Glutamatergic neuron (in vitro differentiated cells): ENCODE data around the gene FSIP1. TPM values are rescaled to one million over a fixed set of nuclear protein-coding genes. Genes with fewer than 3 reads are reported as not detected.

Experiments used
- DNase-seq: peaks from one replicate; pipeline ENCODE4 v3.0.0; 2022
- H3K27ac Mint-ChIP-seq: one replicate; pipeline ENCODE4 v1.8.0; 2020; ENCODE audit warnings: mild to moderate bottlenecking, mixed read lengths, inconsistent platforms; ENCODE audit not compliant: unreplicated experiment
- H3K27me3 Mint-ChIP-seq: one replicate; pipeline ENCODE4 v1.8.0; 2020; ENCODE audit warnings: mild to moderate bottlenecking, moderate library complexity, mixed read lengths, inconsistent platforms; ENCODE audit not compliant: unreplicated experiment
- H3K36me3 Mint-ChIP-seq: one replicate; pipeline ENCODE4 v1.8.0; 2020; ENCODE audit warnings: mild to moderate bottlenecking, mixed read lengths, inconsistent platforms; ENCODE audit not compliant: unreplicated experiment
- H3K4me1 Mint-ChIP-seq: one replicate; pipeline ENCODE4 v1.8.0; 2020; ENCODE audit warnings: mild to moderate bottlenecking, low read depth, mixed read lengths, inconsistent platforms; ENCODE audit not compliant: unreplicated experiment
- H3K4me3 Mint-ChIP-seq: one replicate; pipeline ENCODE4 v1.8.0; 2020; ENCODE audit warnings: mild to moderate bottlenecking, mixed read lengths, inconsistent platforms; ENCODE audit not compliant: unreplicated experiment
- H3K9me3 Mint-ChIP-seq: one replicate; pipeline ENCODE4 v1.8.0; 2020; ENCODE audit warnings: mild to moderate bottlenecking, moderate library complexity, mixed read lengths, inconsistent platforms; ENCODE audit not compliant: unreplicated experiment
- CTCF ChIP-seq: fragments of 200-600 bp; sonication (generic); IDR thresholded peaks from one replicate; pipeline ENCODE4 v1.5.0; 2021; ENCODE audit not compliant: partially characterized antibody, unreplicated experiment
- total RNA-seq: library from RNA; stranded (reverse); fragmentation: NEBNext Ultra II Directional; extraction: Animal tissue kit (Norgen Biotek cat#: 25700); gene quantifications from one replicate; pipeline ENCODE4 v1.2.1, GENCODE V29; 2021; ENCODE audit not compliant: unreplicated experiment

FSIP1 gene
- total RNA-seq, 1 donor from 2014 or later: 1.5 TPM

DNA sequence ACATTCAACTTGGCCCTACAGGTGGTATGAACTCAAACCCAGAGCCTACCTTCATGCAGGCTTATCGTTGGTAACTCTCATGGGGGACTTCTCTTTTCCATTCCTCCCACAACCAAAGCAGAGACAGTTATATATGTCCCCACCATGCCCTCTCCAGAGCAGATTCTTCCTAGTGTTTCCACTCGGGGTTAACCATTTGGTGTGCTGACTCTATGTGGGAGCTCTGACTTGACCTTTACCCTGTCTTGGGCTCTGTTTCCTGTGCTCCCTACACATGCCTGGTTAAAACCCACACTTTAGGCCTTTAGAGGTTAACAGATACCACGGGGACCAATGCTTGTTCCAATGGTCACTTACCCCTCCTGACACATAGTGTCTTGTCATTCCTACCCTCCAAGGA lies 80.7 kb downstream of the FSIP1 start:
- Mint-ChIP-seq H3K9me3 (no peaks in the 10 kb centered on the region), H3K36me3 (no peaks in the 10 kb centered on the region), H3K4me1 (peaks cover 2% of the 10 kb centered on the region), H3K4me3 (no peak overlapping the region), H3K27ac (no peak overlapping the region), H3K27me3 (no peaks in the 10 kb centered on the region)
- no peak for DNase-seq
- no peak for TF ChIP-seq CTCF

DNA sequence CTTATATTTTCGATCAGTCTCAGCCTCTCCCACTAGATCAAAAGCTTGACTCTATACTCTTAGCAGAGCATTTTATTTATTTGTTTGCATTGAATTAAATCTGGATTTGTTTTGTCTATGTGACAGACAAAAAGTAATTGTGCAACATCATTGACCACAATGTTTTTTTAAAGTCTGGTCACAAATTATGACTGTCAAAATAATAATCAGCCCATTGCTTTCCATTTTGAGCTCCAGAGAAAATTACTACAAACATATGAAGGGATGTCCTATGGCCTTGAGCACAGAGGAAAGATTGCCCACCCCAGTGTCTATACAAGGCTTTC lies 82.3 kb downstream of the FSIP1 start:
- no peak for TF ChIP-seq CTCF
- H3K4me3 Mint-ChIP-seq: no peak overlapping the region
- no peak for DNase-seq
- H3K36me3 Mint-ChIP-seq: no peaks in the 10 kb centered on the region
- peaks cover 2% of the 10 kb centered on the region for H3K4me1 Mint-ChIP-seq
- H3K27me3 Mint-ChIP-seq: no peaks in the 10 kb centered on the region
- H3K9me3 Mint-ChIP-seq: no peaks in the 10 kb centered on the region
- H3K27ac Mint-ChIP-seq: no peak overlapping the region

DNA sequence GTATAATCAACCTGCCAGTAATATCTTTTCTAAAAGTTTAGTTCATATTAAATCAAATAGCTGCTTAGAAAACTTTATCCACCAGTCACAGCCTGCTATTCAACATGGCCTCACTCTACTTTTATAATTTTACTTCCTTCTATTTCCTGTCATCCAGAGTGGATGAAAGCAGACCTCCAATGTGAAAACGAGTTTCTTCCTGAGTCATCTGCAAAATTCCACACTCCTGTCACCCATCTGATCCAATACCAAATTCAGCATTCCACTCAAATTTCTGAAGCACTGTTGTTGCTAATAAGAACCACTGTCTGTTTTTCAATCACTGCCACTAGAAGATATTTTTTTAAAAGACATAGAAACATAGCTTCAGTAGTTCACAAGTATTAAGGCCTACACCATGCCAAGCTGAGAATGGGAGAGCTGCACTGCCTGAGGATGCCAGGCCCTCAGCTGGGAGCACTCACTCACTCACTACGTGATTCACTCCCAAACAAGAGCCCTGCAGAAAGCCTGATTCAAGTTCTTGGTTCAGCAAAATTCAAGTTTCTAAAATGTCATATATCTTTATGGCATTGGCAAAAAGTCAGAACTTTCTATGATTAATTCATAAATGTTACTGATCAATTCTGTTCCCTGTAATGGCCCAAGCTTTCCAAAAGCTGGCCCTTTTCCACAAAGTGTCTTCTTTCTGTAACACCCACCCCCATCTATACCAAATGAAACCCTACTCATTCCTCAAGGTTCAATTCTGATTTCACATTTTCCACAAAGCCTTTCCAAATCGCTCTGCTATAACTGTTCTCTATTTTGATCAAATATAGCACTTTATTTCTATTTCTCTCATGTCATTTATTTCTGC lies 82.9 kb downstream of the FSIP1 start:
- Mint-ChIP-seq H3K4me3 (no peak overlapping the region), H3K27me3 (no peaks in the 10 kb centered on the region), H3K9me3 (no peaks in the 10 kb centered on the region), H3K27ac (no peak overlapping the region), H3K4me1 (peaks cover 2% of the 10 kb centered on the region), H3K36me3 (no peaks in the 10 kb centered on the region)
- no peak for TF ChIP-seq CTCF
- no peak for DNase-seq

GRCh38 chr15:39698444-39699390 lies 83.9 kb downstream of the FSIP1 start:
- Mint-ChIP-seq H3K36me3 (no peaks in the 10 kb centered on the region), H3K4me3 (no peak overlapping the region), H3K27ac (no peak overlapping the region), H3K27me3 (no peaks in the 10 kb centered on the region), H3K4me1 (peaks cover 2% of the 10 kb centered on the region), H3K9me3 (no peaks in the 10 kb centered on the region)
- no peak for TF ChIP-seq CTCF
- DNase-seq: no peak
